ENCODE data around the gene PSMB10. TPM values are rescaled to one million over a fixed set of nuclear protein-coding genes. Genes with fewer than 3 reads are reported as not detected.

The PSMB10 gene
- total and polyA plus RNA-seq, 2 of the 8 experiments (the other 6 are each of a cell fraction or from before 2014, with no cell fraction given), result 32.1 to 61.9 TPM

DNA sequence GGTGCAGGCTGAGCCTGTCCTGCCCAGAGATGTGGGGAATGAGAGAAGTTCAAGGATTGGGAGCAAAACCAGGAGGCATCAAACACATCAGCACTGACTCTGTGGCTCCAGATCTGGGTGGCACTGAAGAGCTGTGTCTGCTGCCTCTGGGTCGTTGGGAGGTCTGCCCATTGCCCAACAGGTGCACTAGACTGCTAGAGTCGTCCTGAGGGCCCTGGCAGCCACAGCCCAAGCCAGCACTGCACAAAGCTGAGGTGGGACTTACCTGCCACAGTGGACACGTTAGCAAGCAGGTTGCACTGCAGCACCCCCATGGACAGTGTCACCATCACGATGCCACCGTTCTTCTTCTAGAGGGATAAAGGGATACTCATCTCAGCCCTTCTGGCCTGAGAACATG, 40.4 kb upstream of the PSMB10 start:
- H3K27me3 ChIP-seq (replicated peaks in 1 of 4; ENCODE audit: control insufficient read depth in 3 of 4, extremely low read depth in 1 of 4, insufficient read depth in 3 of 4, low read length in 3 of 4), result peaks cover 0 to 2% (median 0%) of the 10 kb centered on the region in 4 experiments; a peak in 2 of 7 replicates
- 92% methylated on average over 5 of the region's 5 CpGs; no CpG with 5 or more reads in 1 of the 2 experiments for WGBS, 2 experiments (ENCODE audit: extremely low coverage in 1 of 2, insufficient coverage in 1 of 2, insufficient read length in 1 of 2, insufficient replicate concordance in 2 of 2, low coverage in 1 of 2, low lambda C conversion rate in 2 of 2, missing lambda C conversion rate in 1 of 2)
- H2BK12ac ChIP-seq (ENCODE audit: low read depth, low read length), result no peak overlapping the region; the same call in 1 of the 2 replicates
- no peak overlapping the region for H3K56ac ChIP-seq (replicated peaks; ENCODE audit: insufficient read length, low read depth, low read length)
- DNase-seq (ENCODE audit: low read depth in 1 of 2, low spot score in 2 of 2) (no peak), FAIRE-seq (no peak)
- H4K5ac ChIP-seq (ENCODE audit: insufficient read length, low read depth, low read length), result no peak overlapping the region
- no peak overlapping the region for H2BK120ac ChIP-seq (replicated peaks; ENCODE audit: low read depth, low read length)
- no peak overlapping the region for H3K27ac ChIP-seq (ENCODE audit: low read depth, low read length)
- no peaks in the 10 kb centered on the region for H3K79me1 ChIP-seq (ENCODE audit: low read depth, low read length)
- no peaks in the 10 kb centered on the region for H4K20me1 ChIP-seq (replicated peaks in 1 of 2; ENCODE audit: control insufficient read depth in 1 of 2, insufficient read depth in 2 of 2, low read length in 2 of 2)
- H3K9ac ChIP-seq (replicated peaks in 1 of 4; ENCODE audit: extremely low read depth in 1 of 4, low read depth in 3 of 4, low read length in 3 of 4), result no peak overlapping the region
- peaks cover 0 to 4% (median 0%) of the 10 kb centered on the region in 4 experiments; a peak in 3 of 7 replicates for H3K4me1 ChIP-seq (replicated peaks in 1 of 4; ENCODE audit: control insufficient read depth in 3 of 4, insufficient read depth in 4 of 4, low read length in 3 of 4)
- H3K23me2 ChIP-seq (ENCODE audit: low read depth, low read length), result no peaks in the 10 kb centered on the region
- no peak overlapping the region for H3K23ac ChIP-seq (ENCODE audit: insufficient read length)
- no peak overlapping the region for H4K8ac ChIP-seq (ENCODE audit: extremely low read depth, insufficient read depth, low read length)
- ChIA-PET CTCF (ENCODE audit: partially characterized antibody) (interaction anchor here (0.6 to 2.7 kb wide), 5 partner anchors 8 to 64 kb away, joined by 3 to 10 read pairs (median 3); no protein-coding TSS in a partner anchor), POLR2A (ENCODE audit: partially characterized antibody) (interaction anchor here (1.4 to 1.8 kb wide), 2 partner anchors 10 to 108 kb away, joined by 5 read pairs; partner anchors contain the start of gene NFATC3)
- H3K4me2 ChIP-seq (ENCODE audit: insufficient read depth in 1 of 2, low read depth in 2 of 2, low read length in 2 of 2), result no peak overlapping the region
- no peaks in the 10 kb centered on the region; a peak in 1 of 8 replicates for H3K36me3 ChIP-seq (ENCODE audit: control insufficient read depth in 2 of 4, insufficient read depth in 4 of 4, low read length in 3 of 4)
- no peak overlapping the region for H2BK15ac ChIP-seq (ENCODE audit: low read length)
- H3K4me3 ChIP-seq (ENCODE audit: extremely low read depth in 1 of 4, insufficient read depth in 2 of 4, low read depth in 3 of 4, low read length in 4 of 4), result no peak overlapping the region
- H3K9me3 ChIP-seq (ENCODE audit: insufficient read depth in 2 of 2, low read depth in 1 of 2, low read length in 1 of 2), result no peaks in the 10 kb centered on the region; a peak in 1 of 4 replicates
- H3K79me2 ChIP-seq (ENCODE audit: control insufficient read depth in 1 of 2, insufficient read depth in 2 of 2, low read length in 2 of 2), result no peaks in the 10 kb centered on the region
- no peak overlapping the region for H4K91ac ChIP-seq (replicated peaks; ENCODE audit: insufficient read length, low read length)
- no peak overlapping the region for H2BK20ac ChIP-seq (ENCODE audit: low read length)
- H2AFZ ChIP-seq (ENCODE audit: low read length), result no peak overlapping the region
- H2BK5ac ChIP-seq (ENCODE audit: low read depth, low read length), result no peak overlapping the region
- H3K14ac ChIP-seq (ENCODE audit: insufficient read length), result no peak overlapping the region
- no peak for TF ChIP-seq EP300 (IDR thresholded peaks at IDR 0.05; ENCODE audit: borderline replicate concordance in 1 of 2, low read depth in 2 of 2, low read length in 2 of 2)
- TF ChIP-seq BRCA1 (IDR thresholded peaks at IDR 0.05; ENCODE audit: low read depth, low read length), result no peak
- TF ChIP-seq TCF12 (IDR thresholded peaks at IDR 0.05; ENCODE audit: low read depth, low read length), result no peak
- TF ChIP-seq MAFK (IDR thresholded peaks at IDR 0.05; ENCODE audit: low read depth, low read length), result no peak
- TF ChIP-seq, protein P1, sequence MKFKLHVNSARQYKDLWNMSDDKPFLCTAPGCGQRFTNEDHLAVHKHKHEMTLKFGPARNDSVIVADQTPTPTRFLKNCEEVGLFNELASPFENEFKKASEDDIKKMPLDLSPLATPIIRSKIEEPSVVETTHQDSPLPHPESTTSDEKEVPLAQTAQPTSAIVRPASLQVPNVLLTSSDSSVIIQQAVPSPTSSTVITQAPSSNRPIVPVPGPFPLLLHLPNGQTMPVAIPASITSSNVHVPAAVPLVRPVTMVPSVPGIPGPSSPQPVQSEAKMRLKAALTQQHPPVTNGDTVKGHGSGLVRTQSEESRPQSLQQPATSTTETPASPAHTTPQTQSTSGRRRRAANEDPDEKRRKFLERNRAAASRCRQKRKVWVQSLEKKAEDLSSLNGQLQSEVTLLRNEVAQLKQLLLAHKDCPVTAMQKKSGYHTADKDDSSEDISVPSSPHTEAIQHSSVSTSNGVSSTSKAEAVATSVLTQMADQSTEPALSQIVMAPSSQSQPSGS (IDR thresholded peaks at IDR 0.05; ENCODE audit: low read length), result no peak
- no peak for TF ChIP-seq YY1 (IDR thresholded peaks at IDR 0.05; ENCODE audit: low read depth, low read length)
- TF ChIP-seq RFX5 (IDR thresholded peaks at IDR 0.05; ENCODE audit: borderline replicate concordance, low read depth, low read length), result no peak
- TF ChIP-seq CHD1 (IDR thresholded peaks at IDR 0.05; ENCODE audit: low read depth, low read length), result no peak
- no peak for TF ChIP-seq FOSL1 (IDR thresholded peaks at IDR 0.05; ENCODE audit: insufficient read depth, low read depth, low read length)
- H3K18ac ChIP-seq (ENCODE audit: extremely low read depth, low read length), result no peak overlapping the region
- H2AK5ac ChIP-seq (ENCODE audit: low read depth, low read length), result no peak overlapping the region
- H3K4ac ChIP-seq (replicated peaks; ENCODE audit: insufficient read length, low read depth, low read length), result no peak overlapping the region

Data from H1 (cell line).